Esophagus squamous epithelium (tissue), 5 donors: ENCODE data around the gene CTNNA2. TPM values are rescaled to one million over a fixed set of nuclear protein-coding genes. Genes with fewer than 3 reads are reported as not detected.

Source experiments
- DNase-seq: peaks from one replicate; lab custom pipeline; 2025; lab: John Stamatoyannopoulos, UW
- H3K27ac ChIP-seq, 4 donors: fragments of 200-600 bp; sonication (generic); one replicate each; pipeline ENCODE4 v1.5.1; 2016 to 2019; ENCODE audit warnings: mild to moderate bottlenecking in 1 of 4
- H3K27me3 ChIP-seq, 4 donors: fragments of 200-600 bp; sonication (generic); 1 replicate in 3 of 4; 2 replicates in 1 of 4; pipeline versions ENCODE4 v1.5.1 to v1.6.0; 2017 to 2021; ENCODE audit warnings: antibody characterized with exemption in 1 of 4
- H3K36me3 ChIP-seq, 3 donors: fragments of 200-600 bp; sonication (generic); one replicate each; pipeline ENCODE4 v1.5.1; 2016 to 2019
- H3K4me1 ChIP-seq, 3 donors: fragments of 200-600 bp; sonication (generic); one replicate each; pipeline ENCODE4 v1.5.1; 2017 to 2019
- H3K4me3 ChIP-seq, 4 donors: fragments of 200-600 bp; sonication (generic); 1 replicate in 3 of 4; 2 replicates in 1 of 4; pipeline ENCODE4 v1.5.1; 2016 to 2019; ENCODE audit warnings: mild to moderate bottlenecking in 2 of 4, moderate library complexity in 1 of 4
- H3K9me3 ChIP-seq, 3 donors: fragments of 200-600 bp; sonication (generic); one replicate each; pipeline ENCODE4 v1.5.1; 2016 to 2019
- POLR2A ChIP-seq, 4 donors: fragments of 450-650 bp; IDR thresholded peaks; one replicate each; pipeline ENCODE4 v1.6.1; 2017; ENCODE audit warnings: antibody characterized with exemption in 4 of 4, mild to moderate bottlenecking in 4 of 4, moderate library complexity in 3 of 4
- WGBS, 2 donors: methylation state at CpG; one replicate each; pipeline ENCODE4 v1.1.5; 2018; 5-methylcytosine and 5-hydroxymethylcytosine counted together
- intact Hi-C: fragments of 100-400 bp; cut with DNase I; formaldehyde crosslinking; loops from one replicate; pipeline ENCODE4 v1.15.0; 2022
- total RNA-seq, 4 donors: library from RNA; depleted of rRNA; stranded (reverse); fragments of >200 nt; gene quantifications; one replicate each; pipeline ENCODE4 v1.1.0, GENCODE V29; 2016
- TF ChIP-seq, protein P1 (sequence below), 6 experiments: fragments of 450-650 bp in 4 of 6; fragments of 200-600 bp in 2 of 6; sonication (generic) in 2 of 6; IDR thresholded peaks; one replicate each; pipeline ENCODE4 v1.5.1; 2016 to 2019; ENCODE audit warnings: antibody characterized with exemption in 6 of 6, mild to moderate bottlenecking in 4 of 6, moderate library complexity in 4 of 6
- donor health status: DM: yes; HTN: yes; CAD: no.

The CTNNA2 gene
- total RNA-seq, 4 donors from 2014 or later: not detected

DNA sequence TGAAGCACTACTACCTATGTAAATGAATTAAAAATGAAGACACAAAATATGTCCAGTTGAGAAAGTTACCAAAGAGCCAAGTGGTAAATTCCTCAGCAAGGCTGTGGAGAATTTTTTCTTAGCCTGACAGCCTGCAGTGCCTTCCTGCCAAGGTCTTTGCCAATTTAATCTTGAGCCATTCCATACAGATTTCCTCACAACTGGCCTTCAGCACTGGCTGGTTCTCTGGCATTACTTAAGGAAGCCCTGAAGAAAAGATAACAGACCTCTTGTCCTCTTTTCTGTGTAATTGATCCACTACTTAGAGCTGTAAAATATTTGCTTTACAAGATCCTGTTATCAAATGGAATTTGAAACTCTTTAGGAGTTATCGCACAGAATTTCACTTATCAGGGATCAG lies 1125.9 kb downstream of the CTNNA2 start:
- intact Hi-C loops: no loop called here
- WGBS, 2 donors: 79 to 96% methylated on average over 1 of the region's 1 CpG
- H3K36me3 ChIP-seq: no peaks in the 10 kb centered on the region
- DNase-seq: no peak
- no peaks in the 10 kb centered on the region for H3K4me1 ChIP-seq
- H3K4me3 ChIP-seq: no peak overlapping the region
- TF ChIP-seq, protein P1, sequence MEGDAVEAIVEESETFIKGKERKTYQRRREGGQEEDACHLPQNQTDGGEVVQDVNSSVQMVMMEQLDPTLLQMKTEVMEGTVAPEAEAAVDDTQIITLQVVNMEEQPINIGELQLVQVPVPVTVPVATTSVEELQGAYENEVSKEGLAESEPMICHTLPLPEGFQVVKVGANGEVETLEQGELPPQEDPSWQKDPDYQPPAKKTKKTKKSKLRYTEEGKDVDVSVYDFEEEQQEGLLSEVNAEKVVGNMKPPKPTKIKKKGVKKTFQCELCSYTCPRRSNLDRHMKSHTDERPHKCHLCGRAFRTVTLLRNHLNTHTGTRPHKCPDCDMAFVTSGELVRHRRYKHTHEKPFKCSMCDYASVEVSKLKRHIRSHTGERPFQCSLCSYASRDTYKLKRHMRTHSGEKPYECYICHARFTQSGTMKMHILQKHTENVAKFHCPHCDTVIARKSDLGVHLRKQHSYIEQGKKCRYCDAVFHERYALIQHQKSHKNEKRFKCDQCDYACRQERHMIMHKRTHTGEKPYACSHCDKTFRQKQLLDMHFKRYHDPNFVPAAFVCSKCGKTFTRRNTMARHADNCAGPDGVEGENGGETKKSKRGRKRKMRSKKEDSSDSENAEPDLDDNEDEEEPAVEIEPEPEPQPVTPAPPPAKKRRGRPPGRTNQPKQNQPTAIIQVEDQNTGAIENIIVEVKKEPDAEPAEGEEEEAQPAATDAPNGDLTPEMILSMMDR (IDR thresholded peaks at IDR 0.05): no peak
- no peak for TF ChIP-seq POLR2A (IDR thresholded peaks at IDR 0.05)
- H3K9me3 ChIP-seq: peaks cover 0 to 5% (median 0%) of the 10 kb centered on the region in 3 donors
- no peaks in the 10 kb centered on the region for H3K27me3 ChIP-seq
- no peak overlapping the region for H3K27ac ChIP-seq

GRCh38 chr2:80642465-80642864 lies 1129.6 kb downstream of the CTNNA2 start:
- no peak overlapping the region for H3K4me3 ChIP-seq
- no peaks in the 10 kb centered on the region for H3K36me3 ChIP-seq
- peaks cover 0 to 5% (median 0%) of the 10 kb centered on the region in 3 donors for H3K9me3 ChIP-seq
- H3K4me1 ChIP-seq: no peaks in the 10 kb centered on the region
- 50 to 83% methylated on average over 2 of the region's 2 CpGs for WGBS, 2 donors
- H3K27ac ChIP-seq: no peak overlapping the region
- DNase-seq: no peak
- intact Hi-C loops: no loop called here
- no peak for TF ChIP-seq POLR2A (IDR thresholded peaks at IDR 0.05)
- TF ChIP-seq, protein P1 (IDR thresholded peaks at IDR 0.05): no peak
- H3K27me3 ChIP-seq: no peaks in the 10 kb centered on the region

GRCh38 chr2:80643598-80643997 lies 1130.7 kb downstream of the CTNNA2 start:
- H3K36me3 ChIP-seq: no peaks in the 10 kb centered on the region
- no peak for DNase-seq
- H3K4me1 ChIP-seq: no peaks in the 10 kb centered on the region
- TF ChIP-seq, protein P1 (IDR thresholded peaks at IDR 0.05): no peak
- no peak for TF ChIP-seq POLR2A (IDR thresholded peaks at IDR 0.05)
- H3K4me3 ChIP-seq: no peak overlapping the region
- no peaks in the 10 kb centered on the region for H3K27me3 ChIP-seq
- no peak overlapping the region for H3K27ac ChIP-seq
- intact Hi-C loops: no loop called here
- H3K9me3 ChIP-seq: peaks cover 0 to 5% (median 0%) of the 10 kb centered on the region in 3 donors

GRCh38 chr2:80651435-80651834 lies 1138.6 kb downstream of the CTNNA2 start:
- intact Hi-C loops: no loop called here
- 62 to 68% methylated on average over 1 of the region's 1 CpG for WGBS, 2 donors

DNA sequence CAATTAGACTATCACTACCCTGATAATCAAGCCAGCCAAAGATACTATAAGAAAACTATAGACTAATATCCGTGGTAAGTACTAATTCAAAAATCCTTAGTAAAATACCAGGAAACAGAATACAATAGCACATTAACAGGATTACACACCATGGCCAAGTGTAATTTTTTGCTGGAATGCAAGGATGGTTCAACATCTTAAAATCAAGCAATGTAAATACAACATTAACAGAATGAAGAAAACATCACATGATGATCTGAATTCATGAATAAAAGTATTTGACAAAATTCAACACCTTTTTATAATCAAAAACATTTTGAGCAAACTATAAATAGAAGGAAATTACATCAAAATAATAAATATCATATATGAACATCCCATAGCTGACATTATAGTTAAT lies 1142.4 kb downstream of the CTNNA2 start:
- TF ChIP-seq, protein P1 (IDR thresholded peaks at IDR 0.05): no peak
- TF ChIP-seq POLR2A (IDR thresholded peaks at IDR 0.05): no peak
- Histone ChIP-seq H3K36me3 (no peaks in the 10 kb centered on the region), H3K27me3 (no peaks in the 10 kb centered on the region), H3K27ac (no peak overlapping the region), H3K4me1 (no peaks in the 10 kb centered on the region), H3K4me3 (no peak overlapping the region), H3K9me3 (peaks cover 0 to 17% (median 8%) of the 10 kb centered on the region in 3 donors)
- intact Hi-C loops: no loop called here
- 68 to 89% methylated on average over 1 of the region's 1 CpG for WGBS, 2 donors
- DNase-seq: no peak

More at GRCh38 chr2:80651435-80651834, 1138.6 kb downstream of the CTNNA2 start:
- Histone ChIP-seq H3K4me3 (no peak overlapping the region), H3K9me3 (peaks cover 0 to 17% (median 5%) of the 10 kb centered on the region in 3 donors), H3K27ac (no peak overlapping the region), H3K4me1 (no peaks in the 10 kb centered on the region), H3K36me3 (no peaks in the 10 kb centered on the region), H3K27me3 (no peaks in the 10 kb centered on the region)
- TF ChIP-seq POLR2A (IDR thresholded peaks at IDR 0.05): no peak
- TF ChIP-seq, protein P1 (IDR thresholded peaks at IDR 0.05): no peak
- DNase-seq: no peak
